ENCODE results near the gene DUS1L. TPM values are rescaled to one million over a fixed set of nuclear protein-coding genes. Genes with fewer than 3 reads are reported as not detected.

The DUS1L gene
- total and polyA plus RNA-seq, 8 donors: 63.2 to 286 (median 116) TPM

DNA sequence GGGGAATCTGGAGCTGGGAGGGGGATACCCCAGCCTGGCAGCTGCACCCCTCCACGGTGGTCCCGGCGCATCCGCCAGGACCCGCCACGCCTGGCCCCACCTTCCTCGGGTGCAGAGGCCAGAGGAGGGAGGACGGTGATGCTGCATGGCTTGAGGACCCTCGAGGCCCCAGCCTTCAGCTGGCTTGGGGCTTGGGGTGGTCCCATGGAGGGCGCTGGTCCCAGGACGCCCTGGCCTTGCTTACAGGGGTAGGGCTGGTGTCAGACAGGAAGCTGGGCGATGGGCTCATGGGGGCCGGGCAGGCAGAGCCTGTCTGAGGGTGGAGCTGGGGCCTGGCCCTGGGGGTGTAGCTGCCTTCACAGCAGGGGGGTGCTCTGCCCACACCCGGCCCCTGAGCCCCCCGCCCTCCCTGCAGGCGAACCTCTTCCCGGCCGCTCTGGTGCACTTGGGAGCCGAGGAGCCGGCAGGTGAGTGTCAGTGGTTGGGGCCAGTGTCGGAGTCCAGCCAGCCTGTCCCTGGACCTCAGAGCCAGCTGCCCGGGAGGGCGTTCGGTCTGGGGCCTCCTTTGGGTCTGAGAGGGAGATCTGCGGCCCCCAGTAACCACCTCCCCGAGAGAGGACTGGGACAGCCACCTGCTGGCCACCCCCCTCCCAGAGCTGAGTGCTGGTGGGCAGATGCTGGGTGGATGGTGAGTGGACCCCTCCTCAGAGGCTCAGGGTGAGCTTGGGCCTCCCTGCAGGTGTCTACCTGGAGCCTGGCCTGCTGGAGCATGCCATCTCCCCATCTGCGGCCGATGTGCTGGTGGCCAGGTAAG is 49.3 kb downstream of the DUS1L start:
- Histone ChIP-seq H3K4me3 (no peak overlapping the region), H3K9me3 (no peaks in the 10 kb centered on the region), H3K4me1 (peaks cover 19 to 48% (median 40%) of the 10 kb centered on the region in 4 donors), H3K27ac (no peak overlapping the region), H3K36me3 (peaks cover 0 to 37% (median 30%) of the 10 kb centered on the region in 4 donors), H3K27me3 (no peaks in the 10 kb centered on the region)
- DNase-seq: no peak
- 88 to 91% (median 90%) methylated on average over 8 to 28 of the region's 28 CpGs for WGBS, 5 donors
- intact Hi-C loops (cut with DNase I; ENCODE audit: low total_unique reads): loop anchor here (5.0 kb wide), 1 partner anchor 54 kb away; the partner anchor contains the start of gene NOTUM
- TF ChIP-seq POLR2A (IDR thresholded peaks at IDR 0.05): no peak
- TF ChIP-seq, protein P1, sequence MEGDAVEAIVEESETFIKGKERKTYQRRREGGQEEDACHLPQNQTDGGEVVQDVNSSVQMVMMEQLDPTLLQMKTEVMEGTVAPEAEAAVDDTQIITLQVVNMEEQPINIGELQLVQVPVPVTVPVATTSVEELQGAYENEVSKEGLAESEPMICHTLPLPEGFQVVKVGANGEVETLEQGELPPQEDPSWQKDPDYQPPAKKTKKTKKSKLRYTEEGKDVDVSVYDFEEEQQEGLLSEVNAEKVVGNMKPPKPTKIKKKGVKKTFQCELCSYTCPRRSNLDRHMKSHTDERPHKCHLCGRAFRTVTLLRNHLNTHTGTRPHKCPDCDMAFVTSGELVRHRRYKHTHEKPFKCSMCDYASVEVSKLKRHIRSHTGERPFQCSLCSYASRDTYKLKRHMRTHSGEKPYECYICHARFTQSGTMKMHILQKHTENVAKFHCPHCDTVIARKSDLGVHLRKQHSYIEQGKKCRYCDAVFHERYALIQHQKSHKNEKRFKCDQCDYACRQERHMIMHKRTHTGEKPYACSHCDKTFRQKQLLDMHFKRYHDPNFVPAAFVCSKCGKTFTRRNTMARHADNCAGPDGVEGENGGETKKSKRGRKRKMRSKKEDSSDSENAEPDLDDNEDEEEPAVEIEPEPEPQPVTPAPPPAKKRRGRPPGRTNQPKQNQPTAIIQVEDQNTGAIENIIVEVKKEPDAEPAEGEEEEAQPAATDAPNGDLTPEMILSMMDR (IDR thresholded peaks at IDR 0.05): no peak
- no peak for TF ChIP-seq POLR2AphosphoS5 (IDR thresholded peaks at IDR 0.05)
- TF ChIP-seq EP300 (IDR thresholded peaks at IDR 0.05): no peak

DNA sequence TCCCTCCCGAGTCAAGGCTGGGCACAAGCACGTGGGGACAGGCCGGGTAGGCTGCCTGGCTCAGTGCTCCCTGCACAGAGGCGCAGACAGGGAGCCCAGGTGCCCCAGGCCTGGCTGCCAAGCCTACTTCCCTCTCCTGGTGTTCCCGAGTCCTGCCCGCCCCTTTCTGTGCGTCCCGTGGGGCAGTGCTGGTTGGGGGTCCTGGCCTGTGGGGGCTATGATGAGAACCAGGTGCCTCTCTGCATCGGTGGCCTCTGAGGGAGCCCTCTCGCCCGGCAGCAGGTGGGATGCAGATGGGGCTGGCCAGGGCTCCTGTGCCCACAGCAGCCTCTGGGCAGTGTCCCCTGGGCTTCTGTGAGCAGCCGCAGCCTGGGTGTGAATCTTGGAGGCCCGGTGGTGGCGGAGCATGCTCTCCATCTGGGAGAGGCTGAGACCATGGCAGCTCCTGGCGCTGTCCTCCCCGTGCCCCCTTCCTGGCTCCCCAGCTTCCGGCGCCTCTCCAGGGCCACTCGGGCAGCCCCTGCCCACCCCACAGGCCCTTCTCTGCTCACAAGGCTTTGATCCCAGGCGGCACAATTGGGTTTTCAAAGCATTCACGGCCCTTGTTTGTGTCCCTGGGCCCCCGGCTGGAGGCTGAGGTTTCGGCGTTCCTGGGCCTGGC is 50.2 kb downstream of the DUS1L start:
- Histone ChIP-seq H3K36me3 (peaks cover 0 to 45% (median 37%) of the 10 kb centered on the region in 4 donors), H3K4me3 (no peak overlapping the region), H3K27ac (no peak overlapping the region), H3K4me1 (peaks cover 15 to 40% (median 32%) of the 10 kb centered on the region in 4 donors), H3K27me3 (no peaks in the 10 kb centered on the region), H3K9me3 (no peaks in the 10 kb centered on the region)
- intact Hi-C loops (cut with DNase I; ENCODE audit: low total_unique reads): loop anchor here (5.0 kb wide), 1 partner anchor 53 kb away; the partner anchor contains the start of gene NOTUM
- TF ChIP-seq, protein P1 (IDR thresholded peaks at IDR 0.05): no peak
- TF ChIP-seq EP300 (IDR thresholded peaks at IDR 0.05): no peak
- TF ChIP-seq POLR2A (IDR thresholded peaks at IDR 0.05): no peak
- TF ChIP-seq POLR2AphosphoS5 (IDR thresholded peaks at IDR 0.05): no peak
- 76 to 88% (median 86%) methylated on average over 10 to 24 of the region's 24 CpGs for WGBS, 5 donors
- no peak for DNase-seq

DNA sequence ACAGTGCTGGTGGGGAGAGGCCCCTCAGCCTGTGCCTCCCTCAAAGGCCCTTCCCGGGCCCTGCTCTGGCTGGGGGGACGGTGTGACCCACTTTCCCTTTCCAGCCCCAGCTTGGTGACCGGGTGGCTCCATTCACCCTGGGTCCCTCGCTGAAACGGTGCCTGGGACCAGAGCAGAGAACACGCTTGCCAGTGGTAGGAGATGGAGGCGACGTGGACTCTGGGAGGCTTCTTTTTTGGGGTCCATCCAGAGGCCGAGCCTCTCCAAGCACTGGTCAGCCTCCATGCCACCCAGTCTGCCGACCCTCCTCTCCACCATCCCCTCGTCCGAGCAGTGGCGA is 50.7 kb downstream of the DUS1L start:
- Histone ChIP-seq H3K4me3 (no peak overlapping the region), H3K9me3 (no peaks in the 10 kb centered on the region), H3K36me3 (peaks cover 0 to 46% (median 39%) of the 10 kb centered on the region in 4 donors), H3K4me1 (peaks cover 12 to 35% (median 27%) of the 10 kb centered on the region in 4 donors), H3K27ac (no peak overlapping the region), H3K27me3 (no peaks in the 10 kb centered on the region)
- TF ChIP-seq, protein P1 (IDR thresholded peaks at IDR 0.05): no peak
- TF ChIP-seq POLR2AphosphoS5 (IDR thresholded peaks at IDR 0.05) (no peak), POLR2A (IDR thresholded peaks at IDR 0.05) (no peak), EP300 (IDR thresholded peaks at IDR 0.05) (no peak)
- no peak for DNase-seq
- intact Hi-C loops (cut with DNase I; ENCODE audit: low total_unique reads): loop anchor here (5.0 kb wide), 1 partner anchor 53 kb away; the partner anchor contains the start of gene NOTUM
- 77 to 90% (median 83%) methylated on average over 9 to 13 of the region's 13 CpGs for WGBS, 5 donors

DNA sequence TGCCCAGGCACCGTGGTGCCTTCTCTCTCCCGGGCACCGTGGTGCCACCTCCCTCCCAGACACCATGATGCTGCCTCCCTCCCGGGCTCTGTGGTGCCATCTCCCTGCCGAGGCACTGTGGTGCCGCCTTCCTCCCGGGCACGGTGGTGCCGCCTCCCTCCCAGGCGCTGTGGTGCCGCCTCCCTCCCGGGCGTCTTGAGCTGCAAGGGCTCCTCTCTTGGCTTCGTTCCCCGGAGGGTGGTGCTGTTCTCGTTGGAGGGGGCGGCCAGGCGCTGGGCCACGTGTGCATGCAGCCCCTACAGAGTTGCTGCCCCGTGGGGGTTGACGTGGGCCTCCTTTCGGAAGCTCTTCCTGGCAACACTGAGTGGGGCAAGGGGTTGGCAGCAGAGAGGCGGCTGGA is 51.2 kb downstream of the DUS1L start:
- WGBS, 5 donors: 62 to 73% (median 70%) methylated on average over 14 to 23 of the region's 23 CpGs
- Histone ChIP-seq H3K9me3 (no peaks in the 10 kb centered on the region), H3K27me3 (no peaks in the 10 kb centered on the region), H3K4me3 (no peak overlapping the region), H3K36me3 (peaks cover 0 to 50% (median 41%) of the 10 kb centered on the region in 4 donors), H3K27ac (no peak overlapping the region), H3K4me1 (peaks cover 8 to 30% (median 21%) of the 10 kb centered on the region in 4 donors)
- intact Hi-C loops (cut with DNase I; ENCODE audit: low total_unique reads): no loop called here
- DNase-seq: no peak
- no peak for TF ChIP-seq POLR2AphosphoS5 (IDR thresholded peaks at IDR 0.05)
- TF ChIP-seq, protein P1 (IDR thresholded peaks at IDR 0.05): no peak
- TF ChIP-seq POLR2A (IDR thresholded peaks at IDR 0.05): no peak
- TF ChIP-seq EP300 (IDR thresholded peaks at IDR 0.05): no peak

Data from stomach (tissue), 9 donors.